Activated T-cell treated with anti-CD3 and anti-CD28 coated beads for 1 hour (primary cell): Measurements from ENCODE around the gene LYPD8.

Experiments used
- DNase-seq: peaks from one replicate; pipeline ENCODE4 v3.0.0-alpha.2; 2020; ENCODE audit warnings: low read depth

LYPD8 gene

DNA sequence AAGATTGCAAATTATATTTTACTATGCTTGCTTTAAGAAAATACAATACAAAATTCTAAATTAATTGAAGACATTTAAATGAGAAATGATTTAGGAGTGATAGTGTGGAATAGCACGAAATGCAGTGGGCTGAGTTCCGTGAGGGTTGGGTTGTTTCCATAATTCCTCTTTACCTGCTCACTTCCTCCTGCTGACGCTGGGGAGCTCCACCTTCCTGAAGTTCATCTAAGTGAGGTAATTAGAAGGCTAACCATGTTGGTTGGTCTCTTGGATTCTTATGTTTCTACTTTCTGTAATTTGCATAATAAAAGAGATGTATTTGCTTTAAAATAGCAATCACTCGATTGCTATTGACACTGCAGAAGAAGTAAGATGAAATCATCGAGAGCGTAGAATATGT, 57.7 kb downstream of the LYPD8 start:
- no peak for DNase-seq

DNA sequence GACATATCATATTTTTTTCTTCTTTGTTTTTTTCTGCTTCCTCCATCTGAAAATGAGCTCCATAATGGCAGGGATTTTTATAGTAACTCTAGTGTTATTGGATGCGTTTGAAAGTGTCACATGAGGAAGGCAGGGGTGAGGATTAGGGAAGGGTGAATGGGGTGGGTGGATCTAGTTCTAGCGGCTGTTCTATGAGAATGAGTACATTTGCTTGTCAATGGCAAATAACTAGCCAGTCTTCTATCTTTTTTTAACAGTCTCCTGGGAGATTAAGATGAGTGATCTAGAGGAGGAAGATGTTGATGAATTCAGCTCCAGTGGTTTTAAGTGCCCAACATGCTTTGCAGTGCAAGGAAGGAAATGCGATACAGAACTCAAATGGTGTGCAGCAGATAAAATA, 58.8 kb downstream of the LYPD8 start:
- no peak for DNase-seq

DNA sequence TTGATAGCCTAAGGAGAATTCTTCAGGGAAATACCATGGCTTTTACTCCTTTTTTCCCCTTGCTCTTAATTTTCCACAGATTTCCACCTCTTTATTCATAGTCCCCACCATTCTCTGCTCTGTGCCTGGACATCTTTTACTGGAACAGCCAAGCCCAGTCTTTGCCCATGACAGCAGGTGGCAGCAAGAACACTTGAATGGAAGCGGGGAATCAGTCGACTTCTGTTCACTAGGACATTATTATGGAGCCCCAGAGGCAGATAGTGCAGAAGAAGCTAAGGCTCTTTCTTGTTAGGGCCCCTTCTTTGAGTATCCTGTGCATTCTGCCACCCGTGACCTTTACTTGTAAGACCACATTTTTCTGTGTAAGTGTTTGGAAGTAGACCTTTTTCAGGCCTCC, 59.3 kb downstream of the LYPD8 start:
- DNase-seq: no peak

DNA sequence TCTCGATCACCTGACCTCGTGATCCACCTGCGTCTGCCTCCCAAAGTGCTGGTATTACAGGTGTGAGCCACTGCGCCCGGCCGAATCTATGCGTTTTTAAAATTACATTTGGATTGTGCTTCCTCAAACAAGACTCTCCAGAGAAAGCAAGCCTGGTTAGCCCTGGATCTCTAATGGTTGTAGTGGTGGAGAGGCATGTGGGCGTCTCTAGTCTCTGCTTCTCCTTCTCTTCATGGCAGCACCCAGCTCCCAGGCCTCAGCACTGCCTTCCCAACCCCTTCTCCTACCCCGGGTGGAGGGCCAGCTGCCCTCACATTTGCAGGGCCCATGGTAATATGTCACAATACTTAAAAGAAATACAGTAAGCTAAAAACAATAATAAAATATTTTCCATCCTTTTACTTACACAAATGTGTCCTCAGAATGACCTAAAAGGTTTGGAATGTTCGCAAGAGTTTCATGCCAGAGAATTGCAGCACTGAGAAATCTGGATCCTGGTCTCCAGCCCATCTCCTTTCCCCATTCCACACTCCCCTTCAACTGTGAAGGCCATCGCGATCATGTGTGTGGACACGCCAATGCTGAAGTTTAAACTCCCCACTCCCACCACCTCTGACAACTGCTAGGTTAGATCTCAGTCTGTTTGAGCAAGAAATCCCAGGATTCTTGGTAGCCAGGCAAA, 60.0 kb downstream of the LYPD8 start:
- DNase-seq: no peak

DNA sequence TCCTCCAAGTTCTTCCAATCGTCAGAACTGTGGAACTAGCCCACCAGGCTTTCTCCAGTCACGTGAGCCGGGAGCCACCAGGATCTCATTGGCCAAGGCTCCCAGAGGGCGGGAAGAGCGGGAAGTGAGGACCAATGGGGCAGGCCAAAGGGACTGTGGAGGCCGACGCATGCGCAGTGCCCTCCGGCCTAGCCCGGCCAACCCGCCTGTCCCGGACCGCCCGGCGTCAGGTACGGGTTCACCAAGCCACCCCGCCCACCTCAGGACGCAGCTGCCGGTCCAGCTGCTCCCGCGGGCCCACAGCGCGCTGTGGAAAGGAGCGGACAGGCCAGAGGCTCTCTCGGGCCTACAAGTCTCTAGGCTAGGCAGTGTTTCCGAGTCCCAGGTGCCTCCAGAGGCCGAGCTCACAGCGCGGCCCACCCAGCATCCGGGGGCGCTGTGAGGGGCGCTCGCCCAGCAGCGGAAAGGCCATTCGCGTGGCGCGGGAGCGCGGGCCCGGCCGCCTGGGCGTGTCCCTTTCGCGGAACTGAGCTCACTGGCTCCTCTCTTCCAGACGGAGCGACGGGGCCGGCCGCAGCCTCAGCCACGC, 63.9 kb downstream of the LYPD8 start:
- DNase-seq: no peak
